ENCODE measurements around the gene FRMD8. TPM values are rescaled to one million over a fixed set of nuclear protein-coding genes. Genes with fewer than 3 reads are reported as not detected.
A peak's percentile ranks its signal among the peaks of the same experiment; 100 is the strongest.

FRMD8 gene
- total and polyA plus RNA-seq, 2 of the 4 experiments (the other 2 are of a cell fraction) = 11.3 to 19.8 TPM

GRCh38 chr11:65403607-65404121 is 17.2 kb downstream of the FRMD8 start:
- BruUV-seq (replicated peaks) = no TSS peak
- H4K8ac ChIP-seq (ENCODE audit: low read depth in 2 of 2, low read length in 2 of 2) = no peak overlapping the region
- in situ Hi-C loops (cut with MboI; ENCODE audit: low sequenced_read_pairs) (no loop called here), intact Hi-C loops (cut with micrococcal nuclease) (no loop called here), dilution Hi-C loops (cut with HindIII; ENCODE audit: low sequenced_read_pairs, unreplicated experiment) (no loop called here)
- TF ChIP-seq CTCF (conservative IDR thresholded peaks at IDR 0.05; ENCODE audit: low read depth, low read length) (no peak), BHLHE40 (IDR thresholded peaks at IDR 0.05; ENCODE audit: low read depth, low read length) (no peak), CEBPB (IDR thresholded peaks at IDR 0.05; ENCODE audit: low read depth, low read length) (no peak), FOS (IDR thresholded peaks at IDR 0.05; ENCODE audit: low read depth, low read length) (no peak), MAZ (IDR thresholded peaks at IDR 0.05; ENCODE audit: borderline replicate concordance, low read depth, low read length) (no peak), RFX5 (IDR thresholded peaks at IDR 0.05; ENCODE audit: low read depth, low read length) (no peak), MAFK (IDR thresholded peaks at IDR 0.05; ENCODE audit: low read depth, low read length) (no peak)
- peaks cover 55% of the 10 kb centered on the region for H3K36me3 ChIP-seq (ENCODE audit: control insufficient read depth, insufficient read depth, low read length)
- ATAC-seq (ENCODE audit: low read depth) (no peak), DNase-seq (no peak)
- no peak overlapping the region for H2BK20ac ChIP-seq (ENCODE audit: low read depth, low read length)
- 0 out of 2 replicates have a peak, but pooled peaks cover 1% of the 10 kb centered on the region for H3K4me1 ChIP-seq (ENCODE audit: control insufficient read depth, insufficient read depth, low read length)
- peaks cover 7% of the 10 kb centered on the region for H4K20me1 ChIP-seq (ENCODE audit: insufficient read depth, low read length)
- H2AK9ac ChIP-seq (replicated peaks; ENCODE audit: low read depth, low read length, poor library complexity) = peak overlapping the region; percentile 42
- H3K14ac ChIP-seq (replicated peaks; ENCODE audit: low read depth, low read length) = no peak overlapping the region
- ChIA-PET POLR2A (ENCODE audit: unreplicated experiment) (no interaction called here), CTCF (interaction anchor here (2.3 kb wide), 1 partner anchor 12 kb away, joined by 6 read pairs; no protein-coding TSS in a partner anchor)
- H3K9ac ChIP-seq (ENCODE audit: low read depth, low read length) = no peak overlapping the region
- H3K27me3 ChIP-seq (ENCODE audit: control insufficient read depth, insufficient read depth, low read length) = no peaks in the 10 kb centered on the region
- H3K79me1 ChIP-seq (ENCODE audit: low read depth in 1 of 2, low read length in 2 of 2) = peaks cover 9 to 28% of the 10 kb centered on the region in 2 experiments
- H2BK15ac ChIP-seq (ENCODE audit: low read depth, low read length) = no peak overlapping the region
- no peak overlapping the region for H2AFZ ChIP-seq (replicated peaks; ENCODE audit: low read length, poor library complexity)
- H2BK5ac ChIP-seq (ENCODE audit: low read depth, low read length, poor library complexity, severe bottlenecking) = no peak overlapping the region
- H4K91ac ChIP-seq (ENCODE audit: insufficient read depth, low read depth, low read length) = no peak overlapping the region
- no peak overlapping the region for H3K56ac ChIP-seq (ENCODE audit: extremely low read depth, insufficient read depth, low read length)
- no peak overlapping the region for H3K4me2 ChIP-seq (ENCODE audit: low read depth, low read length)
- peaks cover 4% of the 10 kb centered on the region for H3K9me1 ChIP-seq (ENCODE audit: insufficient read depth, low read length)
- H3K27ac ChIP-seq (ENCODE audit: insufficient read depth, low read length) = no peak overlapping the region
- no peak overlapping the region for H4K5ac ChIP-seq (ENCODE audit: low read depth, low read length)
- H3K23ac ChIP-seq (ENCODE audit: low read depth, low read length) = no peak overlapping the region
- no peak overlapping the region for H3K4ac ChIP-seq (ENCODE audit: low read depth, low read length)
- WGBS, 2 experiments (ENCODE audit: extremely low coverage in 2 of 2, insufficient read length in 1 of 2) = 91% methylated on average over 5 of the region's 12 CpGs; no CpG with 5 or more reads in 1 of the 2 experiments
- H3K9me3 ChIP-seq (ENCODE audit: control insufficient read depth, insufficient read depth, low read length) = no peaks in the 10 kb centered on the region
- no peak overlapping the region for H2BK120ac ChIP-seq (ENCODE audit: low read depth, low read length)
- H3K18ac ChIP-seq (ENCODE audit: low read depth, low read length) = no peak overlapping the region
- no peak overlapping the region for H2AK5ac ChIP-seq (ENCODE audit: low read depth, low read length)
- H3K4me3 ChIP-seq (ENCODE audit: insufficient read depth, low read depth, low read length) = no peak overlapping the region

Measured in IMR-90 (cell line).